Measurements from ENCODE around the gene WT1. TPM values are rescaled to one million over a fixed set of nuclear protein-coding genes. Genes with fewer than 3 reads are reported as not detected.

WT1 gene
- total and polyA plus RNA-seq, 2 of the 13 experiments (the other 11 are each of a cell fraction or from before 2014, with no cell fraction given), result 0.15 to 0.31 TPM

GRCh38 chr11:32425761-32426160 lies 9.6 kb downstream of the WT1 start:
- FAIRE-seq, result no peak

More at GRCh38 chr11:32425761-32426160, 9.6 kb downstream of the WT1 start:
- TF ChIP-seq ZBTB44 (CRISPR knock-in tag; IDR thresholded peaks at IDR 0.05) (no peak), KMT2B (CRISPR knock-in tag; IDR thresholded peaks at IDR 0.05) (no peak), TAF15 (IDR thresholded peaks at IDR 0.05; ENCODE audit: low read depth, low read length, poor library complexity, severe bottlenecking) (no peak), LRRFIP1 (CRISPR knock-in tag; conservative IDR thresholded peaks at IDR 0.05) (no peak), SRF (IDR thresholded peaks at IDR 0.05; ENCODE audit: low read depth, low read length) (no peak), TP53 (CRISPR knock-in tag; conservative IDR thresholded peaks at IDR 0.05) (no peak), FLYWCH1 (CRISPR knock-in tag; IDR thresholded peaks at IDR 0.05) (no peak), ZBTB34 (CRISPR knock-in tag; IDR thresholded peaks at IDR 0.05) (no peak), ZNF800 (CRISPR knock-in tag; IDR thresholded peaks at IDR 0.05) (no peak), MED8 (CRISPR knock-in tag; IDR thresholded peaks at IDR 0.05; ENCODE audit: insufficient replicate concordance) (no peak)
- no peak overlapping the region for H2AFZ ChIP-seq (ENCODE audit: low read length)
- no TSS peak for BruUV-seq (replicated peaks)
- H3K9ac ChIP-seq (ENCODE audit: insufficient read depth, low read depth, low read length), result no peak overlapping the region
- no peak overlapping the region for H3K27ac ChIP-seq (ENCODE audit: extremely low read length, insufficient read depth, low read length)
- intact Hi-C loops (cut with micrococcal nuclease; ENCODE audit: unreplicated experiment), result no loop called here
- no peaks in the 10 kb centered on the region for H3K36me3 ChIP-seq (replicated peaks in 1 of 2; ENCODE audit: control insufficient read depth in 1 of 2, insufficient read depth in 2 of 2, low read length in 2 of 2)
- CTCF ChIA-PET (ENCODE audit: low intra/inter-chr PET ratio, low total read pairs), result no interaction called here
- no peaks in the 10 kb centered on the region for H3K4me1 ChIP-seq (ENCODE audit: insufficient read depth, low read length)
- ATAC-seq, result no peak
- no peak for DNase-seq (ENCODE audit: low spot score)
- H3K79me2 ChIP-seq (ENCODE audit: insufficient read depth, low read length), result no peaks in the 10 kb centered on the region
- H3K4me3 ChIP-seq (replicated peaks in 1 of 3; ENCODE audit: insufficient read depth in 1 of 3, low read depth in 2 of 3, low read length in 3 of 3), result no peak overlapping the region
- no peaks in the 10 kb centered on the region for H3K9me3 ChIP-seq (ENCODE audit: low read length)
- no peaks in the 10 kb centered on the region for H4K20me1 ChIP-seq (ENCODE audit: insufficient read depth, low read length)
- no peak overlapping the region for H3K4me2 ChIP-seq (ENCODE audit: low read depth, low read length)
- WGBS (ENCODE audit: low lambda C conversion rate), result 3% methylated on average over 5 of the region's 5 CpGs
- peaks cover 10 to 64% of the 10 kb centered on the region in 2 experiments for H3K27me3 ChIP-seq (ENCODE audit: control insufficient read depth in 1 of 2, insufficient read depth in 2 of 2, low read length in 2 of 2)
- in situ Hi-C loops (cut with HindIII; ENCODE audit: extremely low pct_ligation_motif_present, low pct_unique_long_range_greater_than_20kb), result no loop called here
- POLR2A ChIA-PET, result no interaction called here

Data from HepG2 (cell line).